ENCODE data around the gene STEAP1B. TPM values are rescaled to one million over a fixed set of nuclear protein-coding genes. Genes with fewer than 3 reads are reported as not detected.

STEAP1B gene
- total RNA-seq, 2 experiments from 2014 or later, result not detected

- Mint-ChIP-seq H3K27ac (no peak overlapping the region), H3K4me3 (no peak overlapping the region), H3K36me3 (ENCODE audit: low read depth) (no peaks in the 10 kb centered on the region), H3K9me3 (no peaks in the 10 kb centered on the region), H3K4me1 (ENCODE audit: low read depth) (no peaks in the 10 kb centered on the region), H3K27me3 (peaks cover 62% of the 10 kb centered on the region)
- ChIA-PET CTCF (no interaction called here), POLR2A (interaction anchor here (0.7 kb wide), 1 partner anchor 500 kb away, joined by 3 read pairs; no protein-coding TSS in a partner anchor)
- Histone ChIP-seq H3K27me3 (ENCODE audit: control insufficient read depth in 1 of 2, insufficient read depth in 2 of 2, low read length in 2 of 2) (peaks cover 15 to 29% of the 10 kb centered on the region in 2 experiments), H3K36me3 (ENCODE audit: insufficient read depth, low read length) (no peaks in the 10 kb centered on the region), H3K4me3 (ENCODE audit: low read length) (no peak overlapping the region), H3K9me3 (ENCODE audit: control insufficient read depth in 1 of 2, insufficient read depth in 1 of 2, low read length in 2 of 2) (no peaks in the 10 kb centered on the region), H3K4me1 (ENCODE audit: insufficient read depth, low read length) (no peaks in the 10 kb centered on the region), H3K27ac (ENCODE audit: low read depth in 1 of 2, low read length in 2 of 2) (no peak overlapping the region)
- intact Hi-C loops (cut with DNase I, micrococcal nuclease), result no loop called here
- ATAC-seq (ENCODE audit: poor library complexity) (no peak), DNase-seq (no peak)
- TF ChIP-seq CTCF (IDR thresholded peaks at IDR 0.05), result no peak
Observed at GRCh38 chr7:22543169-22543568, 43.2 kb upstream of the STEAP1B start.

GRCh38 chr7:22542669-22543068 lies 42.7 kb upstream of the STEAP1B start:
- Mint-ChIP-seq H3K27ac (no peak overlapping the region), H3K4me3 (no peak overlapping the region), H3K4me1 (ENCODE audit: low read depth) (no peaks in the 10 kb centered on the region), H3K36me3 (ENCODE audit: low read depth) (no peaks in the 10 kb centered on the region), H3K27me3 (peaks cover 57% of the 10 kb centered on the region), H3K9me3 (no peaks in the 10 kb centered on the region)
- Histone ChIP-seq H3K4me1 (ENCODE audit: insufficient read depth, low read length) (no peaks in the 10 kb centered on the region), H3K4me3 (ENCODE audit: low read length) (no peak overlapping the region), H3K27ac (ENCODE audit: low read depth in 1 of 2, low read length in 2 of 2) (no peak overlapping the region), H3K9me3 (ENCODE audit: control insufficient read depth in 1 of 2, insufficient read depth in 1 of 2, low read length in 2 of 2) (no peaks in the 10 kb centered on the region), H3K36me3 (ENCODE audit: insufficient read depth, low read length) (no peaks in the 10 kb centered on the region), H3K27me3 (ENCODE audit: control insufficient read depth in 1 of 2, insufficient read depth in 2 of 2, low read length in 2 of 2) (peaks cover 15 to 24% of the 10 kb centered on the region in 2 experiments)
- intact Hi-C loops (cut with DNase I, micrococcal nuclease), result no loop called here
- CTCF ChIA-PET, result no interaction called here
- TF ChIP-seq CTCF (IDR thresholded peaks at IDR 0.05), result no peak
- ATAC-seq (ENCODE audit: poor library complexity), result no peak
- DNase-seq, result no peak
- POLR2A ChIA-PET, result no interaction called here

- Histone ChIP-seq H3K27ac (ENCODE audit: low read depth in 1 of 2, low read length in 2 of 2) (no peak overlapping the region), H3K36me3 (ENCODE audit: insufficient read depth, low read length) (no peaks in the 10 kb centered on the region), H3K9me3 (ENCODE audit: control insufficient read depth in 1 of 2, insufficient read depth in 1 of 2, low read length in 2 of 2) (no peaks in the 10 kb centered on the region), H3K27me3 (ENCODE audit: control insufficient read depth in 1 of 2, insufficient read depth in 2 of 2, low read length in 2 of 2) (peaks cover 15 to 20% of the 10 kb centered on the region in 2 experiments), H3K4me1 (ENCODE audit: insufficient read depth, low read length) (no peaks in the 10 kb centered on the region), H3K4me3 (ENCODE audit: low read length) (no peak overlapping the region)
- ChIA-PET POLR2A (no interaction called here), CTCF (no interaction called here)
- no peaks in the 10 kb centered on the region for H3K9me3 Mint-ChIP-seq
- no peak for TF ChIP-seq CTCF (IDR thresholded peaks at IDR 0.05)
- no peaks in the 10 kb centered on the region for H3K36me3 Mint-ChIP-seq (ENCODE audit: low read depth)
- ATAC-seq (ENCODE audit: poor library complexity), result no peak
- intact Hi-C loops (cut with DNase I, micrococcal nuclease), result no loop called here
- H3K27me3 Mint-ChIP-seq, result peaks cover 52% of the 10 kb centered on the region
- no peaks in the 10 kb centered on the region for H3K4me1 Mint-ChIP-seq (ENCODE audit: low read depth)
- no peak for DNase-seq
- no peak overlapping the region for H3K4me3 Mint-ChIP-seq
- no peak overlapping the region for H3K27ac Mint-ChIP-seq
Observed at GRCh38 chr7:22542254-22542653, 42.3 kb upstream of the STEAP1B start.

Measured in CD4-positive, alpha-beta T cell (primary cell).